Measurements from ENCODE around the gene ZNF236.
A peak's percentile ranks its signal among the peaks of the same experiment; 100 is the strongest.
"Not testable (repeated sequence)": the region's sequence is repeated elsewhere in the genome, so short reads cannot be mapped to it uniquely, and the experiment has no call there.

The ZNF236 gene

DNA sequence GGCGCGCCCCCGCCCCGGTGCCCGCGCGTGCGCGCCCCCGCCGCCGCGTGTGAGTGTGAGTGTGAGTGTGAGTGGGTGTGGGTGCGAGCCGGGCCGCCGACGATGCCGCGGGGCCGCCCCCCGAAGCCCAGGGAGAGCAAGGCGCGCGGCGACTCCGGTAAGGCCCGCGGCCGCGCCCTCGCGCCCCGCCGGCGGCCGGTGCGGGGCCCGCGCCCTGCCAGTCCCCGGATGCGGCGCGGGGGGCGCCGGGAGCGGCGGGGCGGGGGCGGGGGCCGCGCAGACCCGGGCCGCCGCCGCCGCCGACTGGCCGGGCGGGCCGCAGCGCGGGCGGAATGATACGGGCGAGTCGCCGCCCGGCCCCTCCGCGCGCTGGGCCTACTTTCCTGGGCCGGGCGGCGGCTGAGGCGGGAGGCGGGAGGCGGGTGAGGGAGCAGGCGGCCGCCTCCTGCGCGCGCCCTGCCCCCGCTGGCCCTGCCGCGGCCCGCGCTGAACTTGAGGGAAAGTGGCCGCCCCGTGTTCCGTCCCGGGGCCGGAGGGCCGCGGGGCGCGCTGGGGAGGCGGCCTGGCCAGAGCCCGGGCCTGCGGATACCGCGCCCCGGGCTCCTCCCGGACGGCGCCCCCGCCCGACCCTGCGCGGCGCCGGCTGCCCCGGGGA lies at the start of gene ZNF236:
Gene ZNF236, plus strand, starts transcription at position 52 of the 655 bp plus-strand sequence. Its CDS starts 51 bp downstream, at position 103.
- peak; percentile 40 to 59 for DNase-seq (ENCODE audit: low read depth in 2 of 2, low spot score in 1 of 2)

DNA sequence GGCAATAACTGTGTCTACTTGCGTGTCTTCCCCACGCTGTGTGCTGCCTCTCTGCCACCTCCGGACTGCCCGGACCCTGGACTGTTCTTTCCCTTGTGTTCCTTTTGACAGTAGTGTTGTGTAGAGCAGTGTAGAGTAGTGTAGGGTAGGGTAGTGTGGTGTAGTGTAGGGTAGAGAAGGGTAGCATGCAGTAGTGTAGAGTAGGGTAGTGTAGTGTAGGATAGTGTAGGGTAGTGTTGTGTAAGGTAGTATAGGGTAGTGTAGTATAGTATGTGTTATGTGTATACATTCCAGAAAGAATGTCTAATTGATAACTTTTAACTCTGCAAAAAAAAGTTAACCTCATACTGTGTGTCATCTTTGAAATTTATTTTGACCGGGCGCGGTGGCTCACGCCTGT lies 49.7 kb upstream of the ZNF236 start:
- DNase-seq (ENCODE audit: low read depth in 2 of 2, low spot score in 1 of 2): no peak

DNA sequence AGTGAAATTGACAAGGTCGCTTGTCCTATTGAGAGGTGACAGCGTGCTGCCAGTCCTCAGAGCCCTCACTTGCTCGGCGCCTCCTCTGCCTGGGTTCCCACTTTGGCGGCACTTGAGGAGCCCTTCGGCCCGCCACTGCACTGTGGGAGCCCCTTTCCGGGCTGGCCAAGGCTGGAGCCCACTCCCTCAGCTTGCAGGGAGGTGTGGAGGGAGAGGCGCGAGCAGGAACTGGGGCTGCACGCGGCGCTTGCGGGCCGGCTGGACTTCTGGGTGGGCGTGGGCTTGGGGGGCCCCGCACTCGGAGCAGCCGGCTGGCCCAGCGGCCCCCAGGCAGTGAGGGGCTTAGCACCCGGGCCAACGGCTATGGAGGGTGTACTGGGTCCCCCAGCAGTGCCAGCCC lies 45.3 kb upstream of the ZNF236 start:
- DNase-seq (ENCODE audit: low read depth in 2 of 2, low spot score in 1 of 2): not testable (repeated sequence)

DNA sequence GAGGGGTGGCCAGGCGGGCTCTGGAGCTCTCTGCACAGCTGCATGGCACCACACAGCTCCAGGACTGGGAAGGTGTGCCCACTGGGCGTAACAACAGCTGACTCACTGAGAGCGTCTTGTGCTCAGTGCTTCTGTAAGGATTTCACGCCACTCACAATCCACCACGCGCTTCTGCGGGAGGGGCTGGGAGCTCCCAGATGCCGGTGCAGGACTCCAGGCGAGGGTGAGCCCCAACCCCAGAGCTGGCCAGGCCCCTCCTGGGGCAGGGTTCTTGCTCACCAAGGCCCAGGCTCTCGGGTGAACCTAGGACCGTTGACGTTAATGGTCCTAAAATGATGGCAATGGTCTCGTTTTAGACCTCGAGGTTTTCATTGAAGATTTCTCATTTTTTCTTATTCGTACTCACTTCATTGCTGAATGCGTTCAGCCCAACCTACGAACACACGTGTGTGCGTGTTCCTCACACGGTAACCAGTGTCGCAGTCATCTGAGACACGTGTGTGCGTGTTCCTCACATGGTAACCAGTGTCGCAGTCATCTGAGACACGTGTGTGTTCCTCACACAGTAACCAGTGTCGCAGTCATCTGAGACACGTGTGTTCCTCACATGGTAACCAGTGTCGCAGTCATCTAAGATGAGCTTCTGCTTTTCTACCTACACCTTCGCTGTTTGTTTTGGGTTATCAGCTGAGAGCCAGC lies 38.4 kb upstream of the ZNF236 start:
- no peak for DNase-seq (ENCODE audit: low read depth in 2 of 2, low spot score in 1 of 2)

DNA sequence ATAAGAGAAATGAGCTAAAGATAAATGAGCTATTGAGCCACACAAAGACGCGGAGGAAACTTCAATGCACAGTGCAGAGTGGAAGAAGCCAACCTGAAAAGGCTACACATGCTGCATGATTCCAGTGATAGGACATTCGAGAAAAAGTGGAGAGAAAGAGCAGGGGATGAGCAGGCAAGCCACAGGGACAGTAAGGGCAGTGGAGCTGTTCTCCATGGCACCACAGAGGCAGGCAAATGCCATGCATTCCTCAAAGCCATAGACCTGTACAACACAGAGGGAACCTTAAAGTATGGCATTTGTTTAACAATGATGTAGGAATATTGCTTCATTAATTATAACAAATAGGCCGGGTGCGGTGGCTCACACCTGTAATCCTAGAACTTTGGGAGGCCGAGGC lies 36.5 kb upstream of the ZNF236 start:
- no peak for DNase-seq (ENCODE audit: low read depth in 2 of 2, low spot score in 1 of 2)

DNA sequence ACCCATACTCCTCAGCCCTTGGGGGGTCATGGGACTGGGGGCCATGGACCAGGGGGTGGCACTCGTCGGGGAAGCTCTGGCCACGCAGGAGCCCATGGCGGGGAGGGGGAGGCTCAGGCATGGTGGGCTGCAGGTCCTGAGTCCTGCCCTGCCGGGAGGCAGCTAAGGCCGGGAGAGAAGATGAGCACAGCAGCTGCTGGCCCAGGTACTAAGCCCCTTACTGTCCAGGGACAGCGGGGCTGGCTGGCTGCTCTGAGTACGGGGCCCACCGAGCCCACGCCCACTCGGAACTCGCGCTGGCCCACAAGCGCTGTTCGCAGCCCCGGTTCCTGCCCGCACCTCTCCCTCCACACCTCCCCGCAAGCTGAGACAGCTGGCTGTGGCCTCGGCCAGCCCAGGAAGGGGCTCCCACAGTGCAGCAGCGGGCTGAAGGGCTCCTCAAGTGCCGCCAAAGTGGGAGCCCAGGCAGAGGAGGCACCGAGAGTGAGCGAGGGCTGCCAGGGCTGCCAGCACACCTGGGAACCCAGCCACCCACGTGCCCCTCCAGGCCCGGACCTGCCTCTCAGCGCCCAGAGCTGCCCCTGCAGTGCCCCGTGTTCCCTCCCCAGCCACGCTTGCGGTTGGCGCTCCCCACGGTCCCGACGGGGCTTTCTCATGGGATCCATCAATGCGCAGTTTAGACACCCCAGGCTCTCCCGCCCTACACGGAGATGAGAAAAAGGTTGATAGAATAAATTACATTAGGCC lies 33.6 kb upstream of the ZNF236 start:
- DNase-seq (ENCODE audit: low read depth in 2 of 2, low spot score in 1 of 2): no peak

DNA sequence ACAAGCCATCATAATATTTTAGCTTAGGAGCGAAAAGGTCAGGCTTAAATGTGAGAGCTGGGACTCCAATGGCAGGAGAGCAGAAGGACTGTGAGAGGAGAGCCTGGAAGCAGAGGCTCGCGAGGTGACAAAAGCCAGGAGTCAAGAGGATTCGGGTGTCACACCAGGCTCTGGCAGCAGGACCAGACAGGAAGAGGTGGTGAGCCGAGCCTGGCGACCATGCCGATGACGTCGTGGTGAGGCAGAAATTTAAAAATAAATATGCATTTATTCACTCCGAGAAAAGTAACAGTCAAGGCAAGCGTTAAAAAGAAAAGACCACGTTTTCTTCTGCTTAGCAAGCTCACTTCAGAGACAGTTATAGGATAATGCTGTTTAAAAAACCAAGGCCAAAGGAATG lies 31.3 kb upstream of the ZNF236 start:
- no peak for DNase-seq (ENCODE audit: low read depth in 2 of 2, low spot score in 1 of 2)

DNA sequence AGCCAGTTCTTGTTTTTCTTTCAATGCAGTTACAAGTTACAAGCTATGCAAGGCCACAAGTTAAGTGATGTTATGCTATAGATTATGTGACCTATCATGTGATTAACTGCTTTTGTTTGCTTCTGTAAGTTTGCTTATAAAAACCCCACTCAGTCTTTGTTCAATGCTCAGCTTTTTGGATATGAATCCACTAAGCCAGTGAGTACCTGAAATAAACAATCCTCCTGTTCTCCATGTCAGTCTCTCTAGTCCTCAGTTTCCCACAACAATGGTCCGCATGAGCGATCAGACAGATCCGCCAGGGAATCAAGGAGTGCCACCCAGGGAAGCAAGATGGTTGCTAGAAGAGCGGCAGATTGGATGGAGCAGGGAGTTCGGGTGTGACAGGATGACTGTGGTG lies 30.7 kb upstream of the ZNF236 start:
- no peak for DNase-seq (ENCODE audit: low read depth in 2 of 2, low spot score in 1 of 2)

DNA sequence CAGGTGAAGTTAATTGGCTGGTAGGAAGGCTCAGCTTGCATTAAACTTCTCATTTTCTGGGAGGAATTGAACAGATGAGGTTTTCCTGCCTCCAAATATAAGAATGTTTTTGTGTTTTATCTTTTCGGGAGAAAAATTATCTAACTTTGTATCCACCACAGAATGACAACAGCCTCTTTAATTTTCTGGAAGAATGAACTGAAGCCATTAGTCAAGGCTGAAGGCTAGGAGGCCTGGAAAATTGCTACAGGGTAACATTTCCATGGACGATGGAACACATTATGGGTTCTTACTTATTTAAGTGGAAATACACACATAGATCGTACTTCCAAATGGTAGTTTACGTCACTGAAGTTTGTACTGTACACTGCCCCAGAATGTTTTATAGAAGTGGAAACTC lies 28.0 kb upstream of the ZNF236 start:
- DNase-seq (ENCODE audit: low read depth in 2 of 2, low spot score in 1 of 2): no peak

DNA sequence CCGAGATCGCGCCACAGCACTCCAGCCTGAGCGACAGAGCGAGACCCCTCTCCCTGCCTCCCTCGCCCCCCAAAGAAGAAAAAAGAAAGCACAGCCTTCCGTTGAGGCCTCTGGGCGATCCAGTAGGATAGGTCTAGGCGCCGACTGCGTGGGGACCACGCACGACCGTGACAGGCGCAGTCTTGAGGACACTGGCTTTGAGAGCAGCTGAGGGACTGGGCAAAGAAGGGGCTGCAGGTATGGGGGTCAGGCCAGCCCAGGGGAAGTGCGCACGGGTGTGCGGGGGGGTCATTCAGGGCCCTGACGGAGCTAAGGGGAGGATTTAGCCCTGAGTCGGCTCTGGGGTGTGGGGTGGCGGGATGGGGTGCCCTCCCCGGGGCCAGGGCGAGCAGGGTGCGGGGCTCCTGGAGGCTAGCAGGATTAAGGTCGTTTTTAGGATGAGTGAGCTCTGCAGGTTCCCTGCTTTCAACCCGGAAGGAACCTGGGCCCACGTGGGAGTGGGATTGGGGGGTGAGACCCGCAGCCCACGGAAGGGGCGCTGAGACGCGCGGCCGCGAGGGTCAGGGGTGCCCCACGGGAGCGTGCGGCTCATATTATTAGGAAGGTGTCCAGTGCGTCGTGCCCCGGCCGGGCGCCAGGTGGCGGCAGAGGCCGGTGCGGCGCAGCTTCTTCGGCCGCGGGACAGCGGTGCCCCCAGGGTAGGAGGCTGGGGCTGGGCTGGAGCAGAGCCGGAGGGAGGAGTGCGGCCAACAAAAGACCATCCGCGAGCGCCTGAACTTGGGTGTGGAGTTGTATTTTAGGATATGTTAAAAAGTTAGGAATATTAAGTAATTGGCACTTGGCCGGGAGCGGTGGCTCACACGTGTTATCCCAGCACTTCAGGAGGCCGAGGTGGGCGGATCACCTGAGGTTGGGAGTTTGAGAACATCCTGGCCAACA lies 20.5 kb upstream of the ZNF236 start:
- DNase-seq (ENCODE audit: low read depth in 2 of 2, low spot score in 1 of 2): no peak

DNA sequence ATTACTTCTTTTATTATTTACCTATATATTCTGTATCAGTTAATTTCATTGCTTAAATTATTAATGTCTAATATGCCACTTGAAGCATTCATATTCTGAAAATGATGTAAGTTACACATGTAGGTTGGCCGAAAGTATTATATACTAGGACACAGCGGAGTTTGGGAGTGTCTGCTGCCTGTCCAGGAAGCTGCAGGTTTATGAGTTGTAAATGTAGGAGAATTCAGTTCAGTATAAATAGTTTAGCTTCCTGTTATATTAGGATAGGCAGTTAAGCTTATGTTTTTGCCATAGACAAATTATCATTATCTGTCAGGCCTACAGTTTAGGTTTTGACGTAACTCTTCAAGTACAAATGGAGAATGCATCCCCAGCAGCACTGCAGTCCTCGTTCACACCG lies 18.9 kb upstream of the ZNF236 start:
- DNase-seq (ENCODE audit: low read depth in 2 of 2, low spot score in 1 of 2): no peak

DNA sequence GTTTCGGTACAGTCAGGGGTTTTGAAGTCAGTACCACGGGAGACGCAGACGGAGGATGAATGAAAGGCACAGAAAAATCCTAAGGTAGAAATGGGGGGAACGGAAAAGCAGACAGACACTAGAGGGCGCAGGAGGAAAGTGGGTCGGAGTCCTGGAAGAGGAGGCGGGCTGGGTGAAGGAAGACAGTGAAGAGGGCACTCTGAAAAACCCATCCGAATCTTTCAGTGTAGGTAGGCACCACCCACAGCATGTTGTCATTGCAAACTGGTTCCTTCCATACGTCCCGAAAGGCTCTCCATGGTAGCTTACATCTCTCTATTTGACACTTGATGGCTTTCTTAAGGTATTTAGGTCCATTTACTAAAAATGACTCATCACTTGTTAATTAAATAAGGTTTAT lies 18.5 kb upstream of the ZNF236 start:
- DNase-seq (ENCODE audit: low read depth in 2 of 2, low spot score in 1 of 2): peak; percentile 51

DNA sequence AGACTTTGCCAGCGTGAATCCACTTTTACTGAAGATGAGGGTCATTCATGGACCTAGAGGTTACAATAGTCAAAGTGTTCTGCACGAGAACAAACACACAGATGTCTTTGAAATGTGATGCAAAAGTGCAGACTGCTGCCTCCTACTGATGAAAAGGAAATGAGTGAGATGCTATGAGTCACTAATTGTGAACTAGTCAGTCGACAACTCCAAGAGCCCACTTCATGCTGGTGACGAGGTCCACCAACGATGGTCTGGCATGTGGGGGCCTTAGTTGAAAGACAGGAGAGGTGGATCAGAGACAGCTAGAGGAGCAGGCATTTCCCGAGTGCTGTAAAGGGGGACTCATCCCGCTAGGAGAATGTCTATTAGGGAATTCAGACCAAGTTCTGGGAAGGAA lies 17.1 kb upstream of the ZNF236 start:
- no peak for DNase-seq (ENCODE audit: low read depth in 2 of 2, low spot score in 1 of 2)

DNA sequence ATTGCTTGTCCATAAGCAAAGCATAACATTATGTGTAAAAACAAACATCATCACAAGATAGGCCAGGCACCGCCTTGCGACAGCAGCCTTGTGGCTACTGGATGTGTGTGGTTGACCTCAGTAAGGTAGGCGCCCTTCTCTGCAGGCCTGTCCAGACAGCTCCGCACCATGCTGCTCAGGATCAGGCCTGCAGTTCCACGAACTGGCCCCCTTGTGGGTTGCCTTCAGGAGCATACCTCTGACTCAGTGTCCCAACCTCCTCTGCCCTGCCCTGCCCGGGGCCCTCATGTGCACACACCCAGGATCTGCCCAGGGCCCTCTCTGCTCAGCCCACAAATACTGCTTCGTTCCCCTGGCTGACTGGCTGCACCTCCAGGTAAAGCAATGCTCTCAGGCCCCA lies 16.1 kb upstream of the ZNF236 start:
- no peak for DNase-seq (ENCODE audit: low read depth in 2 of 2, low spot score in 1 of 2)

DNA sequence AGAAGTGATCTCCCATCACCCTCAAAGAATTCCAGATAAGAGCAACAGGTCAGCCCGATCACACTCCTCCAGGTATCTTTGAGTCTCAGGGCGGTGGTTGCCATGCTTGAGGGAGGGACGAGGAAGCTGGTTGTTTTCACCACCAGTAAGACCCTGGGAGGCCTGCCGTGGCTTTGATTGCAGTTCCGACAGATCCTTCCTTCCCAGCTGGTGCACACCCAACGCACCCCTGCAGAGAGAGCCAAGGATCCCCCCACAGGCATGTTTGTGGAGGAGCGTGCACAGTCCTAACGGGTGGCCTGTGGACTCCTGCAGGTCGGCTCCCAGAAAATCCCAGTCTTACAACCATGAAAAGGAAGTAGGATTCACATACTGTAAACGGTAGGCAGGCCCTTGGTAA lies 13.8 kb upstream of the ZNF236 start:
- DNase-seq (ENCODE audit: low read depth in 2 of 2, low spot score in 1 of 2): no peak

DNA sequence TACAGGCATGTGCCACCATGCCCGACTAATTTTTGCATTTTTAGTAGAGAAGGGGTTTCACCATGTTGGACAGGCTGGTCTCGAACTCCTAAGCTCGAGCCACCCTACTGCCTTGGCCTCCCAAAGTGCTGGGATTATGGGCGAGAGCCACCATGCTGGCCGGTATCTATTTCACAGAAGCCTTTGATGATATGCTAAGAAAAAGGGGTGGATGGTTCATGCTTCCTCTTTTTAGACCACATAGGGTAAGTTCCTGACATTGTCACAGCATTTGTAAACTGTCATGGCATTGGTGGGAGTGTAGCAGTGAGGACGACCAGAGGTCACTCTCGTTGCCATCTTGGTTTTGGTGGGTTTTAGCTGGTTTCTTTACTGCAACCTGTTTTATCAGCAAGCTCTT lies 10.8 kb upstream of the ZNF236 start:
- DNase-seq (ENCODE audit: low read depth in 2 of 2, low spot score in 1 of 2): not testable (repeated sequence)

DNA sequence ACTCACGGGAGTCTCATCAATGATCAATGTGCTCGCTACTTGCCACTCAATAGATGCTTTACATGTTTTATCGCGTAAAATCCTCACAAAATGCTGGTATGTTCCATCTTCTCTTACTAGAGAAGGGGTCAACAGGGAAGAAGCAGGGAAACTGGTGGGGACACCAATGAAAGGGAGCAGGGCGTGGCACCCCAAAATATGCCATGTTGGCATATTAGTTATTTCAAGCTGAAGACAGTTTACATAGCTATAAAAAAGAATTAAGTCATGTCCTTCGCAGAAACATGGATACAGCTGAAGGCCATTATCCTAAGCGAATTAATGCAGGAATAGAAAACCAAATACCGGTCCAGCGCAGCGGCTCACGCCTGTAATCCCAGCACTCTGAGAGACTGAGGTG lies 8.1 kb upstream of the ZNF236 start:
- no peak for DNase-seq (ENCODE audit: low read depth in 2 of 2, low spot score in 1 of 2)

DNA sequence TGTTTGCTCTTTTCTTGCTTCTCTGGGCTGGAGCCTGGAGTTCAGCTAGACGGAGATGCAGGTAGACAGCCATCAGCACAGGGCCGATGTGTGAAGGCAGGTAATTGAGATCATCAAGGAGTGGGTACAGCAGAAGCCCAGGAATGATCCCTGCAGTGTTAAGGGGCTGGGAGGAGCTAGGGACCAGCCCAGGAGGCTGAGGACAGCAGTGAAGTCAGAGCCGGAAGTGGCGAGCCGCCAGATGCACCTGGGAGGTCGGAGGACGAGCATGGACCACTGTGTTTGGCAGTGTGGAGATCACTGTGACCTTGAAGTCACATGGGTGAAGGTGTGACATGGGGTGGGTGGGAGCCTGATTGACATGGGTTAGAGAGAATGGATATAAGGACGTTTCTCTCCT lies 6.2 kb upstream of the ZNF236 start:
- no peak for DNase-seq (ENCODE audit: low read depth in 2 of 2, low spot score in 1 of 2)

DNA sequence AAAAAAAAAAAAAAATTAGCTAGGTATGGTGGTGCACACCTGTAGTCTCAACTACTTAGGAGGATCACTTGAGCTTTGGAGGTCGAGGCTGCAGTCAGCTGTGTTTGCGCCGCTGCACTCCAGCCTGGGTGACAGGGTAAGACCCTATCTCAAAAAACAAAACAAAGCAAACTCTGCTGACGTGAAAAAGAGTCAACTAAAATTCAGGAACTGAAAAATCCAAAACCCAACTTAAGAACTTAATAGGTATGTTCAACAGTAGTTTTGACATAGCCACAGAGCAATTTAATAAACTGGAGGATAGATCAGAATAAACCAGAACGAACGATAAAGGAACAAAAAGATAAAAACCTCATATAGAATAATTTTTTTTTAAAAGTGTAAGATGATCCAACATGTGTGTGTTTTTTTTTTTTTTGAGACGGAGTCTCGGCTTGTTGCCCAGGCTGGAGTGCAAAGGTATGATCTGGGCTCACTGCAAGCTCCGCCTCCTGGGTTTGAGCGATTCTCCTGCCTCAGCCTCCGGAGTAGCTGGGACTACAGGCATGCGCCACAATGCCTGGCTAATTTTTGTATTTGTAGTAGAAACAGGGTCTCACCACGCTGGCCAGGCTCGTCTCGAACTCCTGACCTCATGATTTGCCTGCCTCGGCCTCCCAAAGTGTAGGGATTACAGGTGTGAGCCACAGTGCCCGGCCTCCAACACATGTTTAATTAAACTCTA lies 4.3 kb upstream of the ZNF236 start:
- DNase-seq (ENCODE audit: low read depth in 2 of 2, low spot score in 1 of 2): no peak

DNA sequence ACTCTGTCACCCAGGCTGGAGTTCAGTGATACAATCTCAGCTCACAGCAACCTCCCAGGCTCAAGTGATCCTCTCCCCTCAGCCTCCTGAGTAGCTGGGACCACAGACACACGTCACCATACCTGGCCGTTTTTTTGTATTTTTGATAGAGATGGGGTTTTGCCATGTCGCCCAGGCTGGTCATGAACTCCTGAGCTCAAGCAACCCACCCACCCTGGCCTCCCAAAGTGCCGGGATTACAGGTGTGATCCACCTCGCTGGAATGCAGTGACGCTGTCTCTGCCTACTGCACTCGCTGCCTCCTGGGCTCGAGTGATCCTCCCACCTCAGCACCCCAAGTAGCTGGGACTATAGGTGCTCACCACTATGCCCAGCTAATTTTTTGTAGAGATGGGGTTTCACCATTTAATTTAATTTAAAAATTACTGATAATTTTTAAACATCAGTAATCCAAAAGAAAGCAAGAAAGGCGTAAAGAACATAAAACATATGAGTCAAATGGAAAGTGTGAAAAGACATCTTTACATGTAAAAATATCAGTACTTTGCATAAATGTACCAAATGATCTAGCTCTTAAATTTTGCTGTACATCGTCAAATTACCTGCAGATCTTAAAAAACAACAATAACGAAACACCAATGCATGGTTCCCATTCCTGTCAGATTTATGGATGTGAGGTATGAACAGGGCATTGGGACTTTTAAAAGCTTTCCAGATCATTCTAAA lies 2.8 kb upstream of the ZNF236 start:
- no peak for DNase-seq (ENCODE audit: low read depth in 2 of 2, low spot score in 1 of 2)

All from stimulated activated CD8-positive, alpha-beta memory T cell treated with anti-CD3 and anti-CD28 coated beads, Interleukin-4, amount 100 ng/mL, for 4 hours (primary cell).